Activated CD8-positive, alpha-beta memory T cell treated with anti-CD3 and anti-CD28 coated beads for 1 hour (primary cell): ENCODE measurements around the gene PRSS50.
A peak's percentile ranks its signal among the peaks of the same experiment; 100 is the strongest.

Experiments used
- DNase-seq, 2 donors: peaks; one replicate each; pipeline ENCODE4 v3.0.0-alpha.2; 2020; ENCODE audit warnings: low read depth in 1 of 2; ENCODE audit errors: extremely low read depth in 1 of 2

The PRSS50 gene

DNA sequence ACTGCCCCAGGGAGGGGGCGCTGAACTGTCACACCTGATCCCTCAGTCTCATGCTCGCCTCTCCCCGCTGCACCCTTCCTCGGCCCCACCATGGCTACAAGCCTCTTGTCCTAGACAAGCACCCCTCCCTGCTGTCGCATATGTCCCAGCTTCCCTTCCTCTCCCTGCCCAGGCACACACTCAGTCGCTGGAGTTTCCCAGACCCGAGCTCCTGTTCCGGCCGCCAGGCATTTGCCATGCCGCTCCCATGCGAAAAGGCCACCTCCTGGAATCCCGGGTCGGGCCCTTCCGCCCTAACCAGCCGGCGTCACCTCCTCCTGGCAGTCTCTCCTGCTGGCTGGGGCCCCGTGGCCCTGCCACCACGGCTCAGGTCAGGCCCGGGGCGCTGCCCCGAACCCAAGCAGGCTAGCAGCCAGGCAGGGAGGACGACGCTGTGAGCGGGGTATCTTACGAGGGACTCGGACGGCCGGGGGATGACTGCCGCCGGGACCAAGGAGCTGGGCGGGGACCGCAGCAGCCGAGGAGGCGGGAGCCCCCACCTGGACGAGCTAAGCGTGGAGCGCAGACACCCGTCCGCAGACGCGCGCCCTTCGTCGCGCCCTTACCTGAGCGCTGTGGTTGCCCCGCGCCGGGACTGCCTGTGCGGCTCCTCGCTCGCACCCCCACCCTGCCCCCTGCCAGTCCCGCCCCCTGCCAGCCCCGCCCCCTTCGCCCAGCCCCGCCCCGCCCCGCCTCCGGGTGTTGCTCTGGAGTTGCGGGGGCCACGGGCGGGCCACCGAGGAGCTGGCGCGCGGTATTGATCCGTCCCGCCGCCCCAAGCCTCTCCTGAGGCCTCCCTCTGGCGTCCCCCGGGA lies 24.4 kb downstream of the PRSS50 start, which contains the start of gene ALS2CL:
TSS of gene ALS2CL (minus strand) at position 642 of the 854 bp plus-strand sequence. CDS start 4,239 bp downstream, outside the sequence.
- peak; percentile 35 to 60 for DNase-seq

GRCh38 chr3:46692566-46692990 lies 25.1 kb downstream of the PRSS50 start:
- no peak for DNase-seq

- no peak for DNase-seq
These were observed 26.9 kb downstream of the PRSS50 start for GRCh38 chr3:46690798-46691197.

DNA sequence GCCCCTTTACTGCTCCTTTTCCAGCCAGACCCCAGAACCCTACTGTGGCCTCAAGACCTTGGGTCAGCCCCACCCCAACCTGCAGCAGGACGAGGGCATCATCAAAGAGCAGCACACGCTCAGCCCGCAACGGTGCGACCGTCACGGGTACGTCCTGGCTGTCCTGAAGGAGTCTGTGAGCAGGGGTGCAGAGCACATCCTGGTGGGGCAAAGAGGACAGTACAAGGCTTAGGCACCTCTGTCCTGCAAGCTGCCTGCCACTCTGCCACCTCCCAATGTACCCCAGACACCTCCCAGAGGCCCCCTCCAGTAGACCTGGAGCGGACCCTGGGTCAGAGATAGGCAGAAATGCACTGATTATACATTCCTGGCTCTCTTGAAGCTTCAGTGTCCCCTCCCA lies 32.2 kb downstream of the PRSS50 start:
- no peak for DNase-seq

- no peak for DNase-seq
These were observed 32.8 kb downstream of the PRSS50 start for GRCh38 chr3:46684891-46685290.

DNA sequence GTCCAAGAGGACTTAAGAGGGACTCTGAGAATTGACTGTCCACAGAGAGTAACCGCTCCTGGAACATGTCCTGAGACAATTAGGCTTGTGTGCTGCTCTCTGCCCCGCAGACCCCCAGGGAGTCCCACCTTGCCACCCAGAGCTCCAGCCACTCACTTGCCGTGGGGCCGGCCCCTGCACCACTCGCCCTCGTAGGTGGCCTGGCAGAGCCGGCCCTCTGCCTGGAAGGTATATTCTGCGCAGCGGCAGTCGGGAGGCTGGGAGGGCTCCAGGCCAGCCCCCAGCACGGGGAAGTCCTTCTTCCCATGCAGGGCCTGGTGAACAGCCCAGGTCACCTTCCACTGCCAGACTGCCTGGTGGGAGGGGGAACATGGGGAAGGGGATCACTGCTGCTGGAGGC lies 34.7 kb downstream of the PRSS50 start:
- no peak for DNase-seq

DNA sequence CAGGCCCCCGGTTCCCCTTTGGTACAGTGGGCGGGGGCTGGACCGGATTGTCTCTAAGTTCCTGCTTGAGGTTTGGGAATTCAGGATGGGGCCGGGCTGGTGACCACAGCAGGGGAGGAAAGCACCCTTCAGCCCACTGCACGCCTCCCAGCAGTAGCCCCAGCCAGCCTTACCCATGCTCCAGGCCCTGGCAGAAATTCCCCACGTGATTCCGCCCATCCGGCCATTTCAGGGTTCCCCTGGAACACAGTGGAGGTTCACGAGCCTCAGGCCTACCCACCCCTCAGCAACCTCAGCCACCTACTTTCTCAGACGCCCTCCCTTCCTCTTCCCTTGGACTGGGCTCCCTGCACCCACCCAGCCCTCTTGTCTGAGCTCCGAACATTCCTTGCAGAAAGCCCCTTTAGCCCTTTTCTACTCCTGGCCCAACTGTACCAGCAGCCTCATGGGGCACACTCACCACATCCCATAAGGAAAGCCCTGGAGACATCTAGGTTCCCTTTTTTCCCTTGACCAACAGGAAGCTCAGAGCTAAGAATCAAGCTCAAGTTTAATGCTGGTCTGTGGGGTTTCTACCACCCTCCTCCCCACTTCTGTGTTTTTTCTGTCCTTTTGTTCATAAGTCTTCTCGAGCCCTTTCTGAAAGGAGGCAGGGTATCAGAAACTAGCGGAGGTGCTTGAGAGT lies 35.7 kb downstream of the PRSS50 start:
- DNase-seq = no peak

DNA sequence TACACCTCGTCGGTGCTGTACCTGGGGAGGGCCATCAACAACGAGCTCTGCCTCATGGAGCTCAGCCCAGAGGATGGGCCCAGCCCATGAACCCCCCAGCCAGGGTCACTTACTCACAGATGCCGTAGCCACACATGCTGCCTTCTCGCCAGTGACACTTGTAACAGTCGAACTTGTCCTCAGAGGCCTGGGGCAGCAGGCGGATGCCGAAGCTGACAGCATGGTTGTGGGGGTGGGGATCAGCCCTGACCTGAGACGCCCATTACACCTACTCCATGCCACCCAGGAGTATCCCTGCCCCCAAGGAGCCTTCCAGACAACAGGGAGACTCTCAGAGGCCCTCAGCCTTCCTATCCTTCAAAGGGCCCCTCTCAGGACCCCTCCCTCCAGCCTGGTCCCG lies 36.3 kb downstream of the PRSS50 start:
- no peak for DNase-seq

GRCh38 chr3:46680298-46680826 lies 37.3 kb downstream of the PRSS50 start:
- no peak for DNase-seq

DNA sequence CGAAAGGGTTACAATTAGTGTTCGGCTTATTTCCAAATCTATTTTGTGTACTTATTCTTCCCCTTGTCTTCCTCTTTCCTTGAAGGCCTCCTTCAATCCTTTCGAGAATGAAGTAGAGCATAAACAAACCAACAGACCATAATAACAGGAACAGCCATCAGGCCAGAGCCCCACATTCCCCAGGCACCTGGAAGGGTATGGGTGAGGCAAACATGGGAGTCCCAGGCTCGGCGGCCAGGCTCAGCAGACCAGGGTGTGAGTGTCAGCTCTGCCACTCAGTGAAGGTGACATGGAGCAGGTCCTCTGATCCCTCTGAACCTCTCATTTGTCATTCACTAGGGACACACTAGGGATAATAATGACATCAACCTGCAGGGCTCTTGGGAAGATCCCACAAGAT lies 38.0 kb downstream of the PRSS50 start:
- DNase-seq = no peak

DNA sequence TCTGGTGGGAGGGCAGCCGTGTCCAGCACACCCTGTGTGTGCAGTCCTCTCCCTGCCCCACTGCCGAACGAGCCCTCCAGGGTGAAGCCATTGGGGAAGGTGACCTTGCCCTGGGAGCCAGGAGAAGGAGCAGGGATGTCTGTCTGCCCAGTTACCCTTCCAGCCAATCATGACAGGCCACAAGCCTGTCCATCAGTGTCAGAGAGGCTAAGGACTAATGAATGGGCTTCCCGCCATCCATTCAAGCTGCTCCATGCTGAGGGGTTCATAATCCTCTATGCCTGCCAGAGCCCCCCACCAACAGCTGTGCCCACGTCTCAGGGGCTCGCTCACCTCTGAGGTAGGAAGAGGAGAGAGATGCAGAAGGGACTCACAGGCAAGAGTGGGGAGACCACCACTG lies 39.4 kb downstream of the PRSS50 start:
- no peak for DNase-seq

DNA sequence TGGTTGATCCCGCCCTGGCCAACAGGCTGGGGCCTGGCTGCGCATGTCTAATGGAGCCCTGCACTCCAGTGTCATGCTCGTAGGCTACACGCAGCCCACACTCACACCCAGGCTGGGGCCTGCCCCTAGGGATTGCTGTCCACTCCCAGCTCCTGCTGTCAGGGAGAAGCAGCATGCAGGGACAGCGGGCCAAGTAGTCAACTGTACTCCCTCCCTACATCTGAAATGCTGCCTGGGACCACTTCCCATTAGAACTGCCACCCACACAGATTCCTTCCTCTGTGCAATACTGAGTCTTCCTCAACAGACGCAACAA lies 40.3 kb downstream of the PRSS50 start:
- DNase-seq = no peak

- DNase-seq = no peak
These were observed 40.9 kb downstream of the PRSS50 start for GRCh38 chr3:46676601-46677410.

DNA sequence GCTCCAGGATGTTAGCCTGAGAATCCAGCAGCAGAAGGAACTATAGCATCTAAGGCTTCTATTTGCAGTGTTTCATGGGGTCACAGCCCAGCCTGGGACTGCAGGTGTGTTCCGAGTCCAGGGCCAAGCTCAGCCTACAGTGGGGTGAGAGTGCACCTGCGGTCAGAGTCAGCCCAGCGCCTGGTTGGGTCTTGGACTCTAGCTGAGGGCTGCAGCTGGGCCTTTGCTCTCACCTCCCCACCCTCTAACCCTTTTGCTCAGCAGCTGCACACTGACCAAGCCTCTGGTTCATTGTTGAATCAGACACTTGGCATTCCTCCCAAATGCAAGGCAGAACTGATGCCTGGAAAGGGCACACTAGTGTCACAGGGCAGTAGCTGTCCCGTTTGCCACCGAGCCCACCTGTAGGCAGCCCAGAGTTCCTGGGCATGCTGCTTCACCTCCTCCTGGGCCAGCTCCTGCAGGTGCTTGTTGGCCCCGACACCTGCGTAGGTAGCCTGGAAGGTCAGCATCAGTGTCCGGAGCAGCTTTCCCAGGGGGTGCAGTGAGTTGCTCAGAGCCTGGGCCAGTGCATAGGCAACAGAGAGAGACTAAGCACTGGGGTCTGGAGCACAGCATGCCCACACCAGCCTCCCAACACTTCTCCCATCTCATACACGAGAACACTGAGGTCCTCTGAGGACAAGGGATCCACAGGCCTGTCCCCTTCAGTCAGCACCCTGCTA lies 41.7 kb downstream of the PRSS50 start:
- no peak for DNase-seq

- no peak for DNase-seq
These were observed 42.2 kb downstream of the PRSS50 start for GRCh38 chr3:46675426-46675825.

DNA sequence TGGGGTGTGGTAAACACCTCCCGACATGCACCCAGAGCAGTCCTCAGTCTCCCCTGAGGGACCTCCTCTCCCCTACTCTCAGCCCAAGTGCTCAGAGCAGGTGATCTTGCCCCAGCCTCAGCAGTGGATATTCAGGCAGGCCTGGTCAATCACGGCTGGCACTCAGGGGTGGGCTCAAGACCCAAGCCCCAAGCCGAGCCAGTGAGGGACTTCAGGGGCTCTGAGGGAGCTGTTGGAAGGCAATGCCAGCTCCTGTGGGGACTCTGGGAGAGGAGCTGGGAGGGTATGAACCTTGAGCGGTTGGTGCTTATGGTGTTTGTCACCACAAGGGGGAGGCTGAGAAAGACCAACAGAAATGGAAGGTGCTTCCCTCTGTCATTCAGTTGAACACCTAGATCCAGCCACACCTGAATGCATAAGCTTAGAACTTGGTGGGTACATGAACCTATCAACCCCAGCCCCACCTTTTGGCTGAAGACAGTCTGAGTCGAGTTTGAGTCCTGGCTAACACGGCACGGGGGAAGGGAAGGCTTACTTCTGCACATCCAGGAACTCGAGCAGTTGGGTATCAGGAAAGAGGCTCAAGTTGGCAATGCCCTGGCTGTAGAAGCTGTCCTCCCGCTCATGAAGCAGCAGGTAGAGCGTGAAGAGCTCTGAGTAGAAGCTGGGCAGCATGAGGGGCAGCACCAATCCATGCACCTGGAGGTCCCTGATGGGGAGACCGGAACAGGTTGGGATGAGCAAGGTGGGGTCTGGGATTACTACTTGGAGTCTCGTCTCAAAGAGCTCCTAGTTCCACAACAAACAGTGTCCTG lies 43.4 kb downstream of the PRSS50 start:
- DNase-seq = no peak

GRCh38 chr3:46673151-46674030 lies 44.3 kb downstream of the PRSS50 start:
- DNase-seq = no peak

- DNase-seq = no peak
These were observed 45.3 kb downstream of the PRSS50 start for GRCh38 chr3:46672349-46672695.
